PC-9 (cell line): ENCODE data around the gene CCR4.
"Not testable (repeated sequence)": the region's sequence is repeated elsewhere in the genome, so short reads cannot be mapped to it uniquely, and the experiment has no call there.

Experiments
- CTCF ChIP-seq: fragments of 200-600 bp; sonication (generic); conservative IDR thresholded peaks from 2 replicates; pipeline ENCODE4 v1.6.1; 2017; ENCODE audit warnings: mixed run types, antibody characterized with exemption, mild to moderate bottlenecking, moderate library complexity
- EZH2 ChIP-seq: fragments of 200-600 bp; sonication (generic); IDR thresholded peaks from 2 replicates; pipeline ENCODE4 v1.8.0; 2017; ENCODE audit warnings: antibody characterized with exemption, low read depth

GRCh38 chr3:32939531-32940284 is 11.7 kb upstream of the CCR4 start:
- TF ChIP-seq EZH2, CTCF: not testable (repeated sequence)
